ENCODE measurements around the gene AQP11. TPM values are rescaled to one million over a fixed set of nuclear protein-coding genes. Genes with fewer than 3 reads are reported as not detected.
A peak's percentile ranks its signal among the peaks of the same experiment; 100 is the strongest.
"Not testable (repeated sequence)": the region's sequence is repeated elsewhere in the genome, so short reads cannot be mapped to it uniquely, and the experiment has no call there.

AQP11 gene, protein sequence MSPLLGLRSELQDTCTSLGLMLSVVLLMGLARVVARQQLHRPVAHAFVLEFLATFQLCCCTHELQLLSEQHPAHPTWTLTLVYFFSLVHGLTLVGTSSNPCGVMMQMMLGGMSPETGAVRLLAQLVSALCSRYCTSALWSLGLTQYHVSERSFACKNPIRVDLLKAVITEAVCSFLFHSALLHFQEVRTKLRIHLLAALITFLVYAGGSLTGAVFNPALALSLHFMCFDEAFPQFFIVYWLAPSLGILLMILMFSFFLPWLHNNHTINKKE
- polyA plus RNA-seq (2013, experiment 1 of 4) = 1.9 TPM
- 1.2 TPM for polyA plus RNA-seq (2013, experiment 2 of 4)
- 1.2 TPM for polyA plus RNA-seq (2013, experiment 3 of 4)
- 1.3 TPM for polyA plus RNA-seq (2013, experiment 4 of 4)

DNA sequence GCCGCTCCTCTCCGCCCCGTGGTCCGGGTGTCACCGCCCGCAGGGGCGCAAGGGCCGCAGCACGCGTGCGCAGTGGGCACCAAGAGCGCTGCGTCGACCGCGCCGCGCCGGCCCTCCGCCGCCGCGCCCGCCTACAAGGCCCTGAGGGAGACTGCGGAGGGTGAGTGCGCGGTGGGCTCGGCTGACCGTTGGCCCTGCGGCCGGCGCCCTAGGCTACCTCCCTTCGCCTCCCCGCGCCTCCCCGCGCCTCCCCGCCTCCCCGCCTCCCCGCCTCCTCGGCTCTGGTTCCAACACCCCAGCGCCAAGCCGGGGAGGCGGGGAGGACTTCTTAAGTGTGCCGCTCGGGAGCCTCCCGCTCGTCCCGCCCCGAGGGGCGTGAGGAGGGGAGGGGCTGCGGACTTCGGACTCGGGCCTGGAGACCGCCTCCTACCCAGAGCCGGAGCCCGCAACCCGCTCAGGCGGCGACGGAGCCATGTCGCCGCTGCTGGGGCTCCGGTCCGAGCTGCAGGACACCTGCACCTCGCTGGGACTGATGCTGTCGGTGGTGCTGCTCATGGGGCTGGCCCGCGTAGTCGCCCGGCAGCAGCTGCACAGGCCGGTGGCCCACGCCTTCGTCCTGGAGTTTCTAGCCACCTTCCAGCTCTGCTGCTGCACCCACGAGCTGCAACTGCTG, at the start of gene AQP11:
AQP11 (plus strand) TSS at position 433 of the 673 bp plus-strand sequence; CDS start at position 473, 40 bp downstream.
- no peaks in the 10 kb centered on the region for H3K9me3 ChIP-seq (ENCODE audit: control insufficient read depth, low read length)
- peak within 1 kb of the TSS; percentile 58 for H3K4me3 ChIP-seq (ENCODE audit: insufficient read depth, low read depth, low read length)
- no peaks in the 10 kb centered on the region for H3K36me3 ChIP-seq (ENCODE audit: control insufficient read depth, insufficient read depth, low read length)
- no peaks in the 10 kb centered on the region for H3K4me1 ChIP-seq (ENCODE audit: control insufficient read depth, insufficient read depth, low read length)
- peak within 1 kb of the TSS; percentile 26 for H3K27ac ChIP-seq (ENCODE audit: insufficient read depth, low read depth, low read length, poor library complexity, severe bottlenecking)
- H3K27me3 ChIP-seq (ENCODE audit: control insufficient read depth, insufficient read depth, low read length, poor library complexity, severe bottlenecking) = peaks cover 18% of the 10 kb centered on the region
- 0 to 1% methylated on average over 69 to 75 of the region's 75 CpGs for WGBS, 2 experiments

DNA sequence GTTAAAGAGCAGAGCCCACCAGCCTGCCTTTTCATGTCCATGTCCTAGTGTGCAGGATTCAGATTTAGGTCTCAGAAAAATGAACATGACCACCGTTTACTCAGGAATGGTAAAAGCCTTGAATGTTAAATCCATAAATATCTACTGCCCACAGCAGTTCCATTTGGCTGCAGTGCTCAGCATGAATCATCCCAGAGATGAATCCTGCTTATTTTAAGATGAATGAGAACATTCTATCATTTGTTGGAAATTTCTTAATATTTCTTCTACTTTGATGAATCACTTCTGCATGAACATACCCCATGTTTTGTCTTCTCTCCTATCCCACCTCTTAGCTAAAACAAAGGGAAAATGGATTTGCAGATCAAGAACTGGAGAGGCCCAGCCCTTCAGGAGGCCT, 47.5 kb upstream of the AQP11 start:
- Histone ChIP-seq H3K4me1 (ENCODE audit: control insufficient read depth, insufficient read depth, low read length) (no peaks in the 10 kb centered on the region), H3K27me3 (ENCODE audit: control insufficient read depth, insufficient read depth, low read length, poor library complexity, severe bottlenecking) (no peaks in the 10 kb centered on the region), H3K36me3 (ENCODE audit: control insufficient read depth, insufficient read depth, low read length) (no peaks in the 10 kb centered on the region), H3K27ac (ENCODE audit: insufficient read depth, low read depth, low read length, poor library complexity, severe bottlenecking) (no peak overlapping the region), H3K9me3 (ENCODE audit: control insufficient read depth, low read length) (no peaks in the 10 kb centered on the region), H3K4me3 (ENCODE audit: insufficient read depth, low read depth, low read length) (no peak overlapping the region)
- 86 to 95% methylated on average over 1 of the region's 1 CpG for WGBS, 2 experiments

DNA sequence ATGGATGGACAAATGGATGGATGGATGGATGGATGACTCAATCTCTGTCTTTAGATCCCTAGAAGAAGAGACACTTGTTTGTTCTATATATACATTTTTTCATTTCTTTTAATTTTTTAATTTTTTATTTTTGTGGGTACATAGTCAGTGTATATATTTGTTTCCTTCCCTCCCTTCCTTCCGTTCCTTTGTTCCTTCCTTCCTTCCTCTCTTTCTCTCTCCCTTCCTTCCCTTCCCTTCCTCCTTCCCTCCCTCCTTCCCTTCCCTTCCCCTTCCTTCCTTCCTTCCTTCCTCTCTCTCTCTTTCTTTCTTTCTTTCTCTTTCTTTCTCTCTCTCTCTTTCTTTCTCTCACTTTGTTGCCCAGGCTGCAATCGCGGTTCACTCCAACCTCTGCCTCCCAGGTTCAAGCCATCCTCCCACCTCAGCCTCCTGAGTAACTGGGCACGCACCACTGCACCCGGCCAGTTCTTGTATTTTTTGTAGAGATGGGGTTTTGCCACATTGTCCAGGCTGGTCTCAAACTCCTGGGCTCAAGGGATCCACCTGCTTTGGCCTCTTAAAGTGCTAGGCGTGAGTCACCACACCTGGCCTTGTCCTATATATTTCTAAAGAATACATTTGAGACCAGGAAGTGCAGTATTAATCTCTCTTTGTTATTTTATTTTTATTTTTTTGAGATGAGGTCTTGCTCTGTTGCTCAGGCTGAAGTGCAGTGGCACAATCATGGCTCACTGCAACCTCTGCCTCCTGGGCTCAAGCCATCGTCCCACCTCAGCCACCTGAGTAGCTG, 42.5 kb upstream of the AQP11 start:
- no peak overlapping the region for H3K4me3 ChIP-seq (ENCODE audit: insufficient read depth, low read depth, low read length)
- no peaks in the 10 kb centered on the region for H3K36me3 ChIP-seq (ENCODE audit: control insufficient read depth, insufficient read depth, low read length)
- 78 to 82% methylated on average over 7 of the region's 7 CpGs for WGBS, 2 experiments
- no peaks in the 10 kb centered on the region for H3K9me3 ChIP-seq (ENCODE audit: control insufficient read depth, low read length)
- peaks cover 8% of the 10 kb centered on the region for H3K4me1 ChIP-seq (ENCODE audit: control insufficient read depth, insufficient read depth, low read length)
- H3K27me3 ChIP-seq (ENCODE audit: control insufficient read depth, insufficient read depth, low read length, poor library complexity, severe bottlenecking) = no peaks in the 10 kb centered on the region
- no peak overlapping the region for H3K27ac ChIP-seq (ENCODE audit: insufficient read depth, low read depth, low read length, poor library complexity, severe bottlenecking)

DNA sequence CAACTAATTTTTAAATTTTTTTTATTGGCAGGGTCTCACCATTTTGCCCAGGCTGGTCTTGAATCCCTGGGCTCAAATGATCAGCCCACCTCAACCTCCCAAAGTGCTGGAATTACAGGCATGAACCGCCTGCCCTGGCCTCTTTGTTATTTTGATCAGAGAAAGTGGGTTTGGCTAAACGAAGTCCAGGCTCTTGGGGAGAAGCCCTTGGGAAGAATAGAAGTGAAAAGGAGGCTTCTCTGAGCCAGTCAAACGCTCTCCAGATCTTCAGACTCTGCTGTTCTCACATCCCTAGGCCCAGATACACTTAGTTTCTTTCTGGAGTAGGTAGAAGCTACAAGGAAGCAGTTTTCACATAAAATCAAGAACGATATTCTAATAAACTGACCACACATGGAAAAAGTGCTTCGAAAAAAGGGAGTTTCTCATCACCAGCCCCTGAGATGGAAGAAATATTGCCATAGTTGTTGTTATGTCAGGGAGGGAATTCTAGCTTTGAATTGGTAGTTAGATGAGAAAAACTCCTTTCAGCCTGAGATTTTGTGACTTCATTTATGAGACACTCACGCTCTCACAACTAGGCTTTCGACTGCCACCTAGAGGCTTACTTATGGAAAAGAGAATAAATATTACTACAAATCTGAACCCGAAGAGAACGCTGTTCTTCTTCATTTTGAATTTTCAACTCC, 41.7 kb upstream of the AQP11 start:
- H3K27ac ChIP-seq (ENCODE audit: insufficient read depth, low read depth, low read length, poor library complexity, severe bottlenecking) = peak overlapping the region; percentile 30
- no peak overlapping the region for H3K4me3 ChIP-seq (ENCODE audit: insufficient read depth, low read depth, low read length)
- peaks cover 8% of the 10 kb centered on the region for H3K4me1 ChIP-seq (ENCODE audit: control insufficient read depth, insufficient read depth, low read length)
- WGBS, 2 experiments = 13 to 14% methylated on average over 9 of the region's 9 CpGs
- H3K27me3 ChIP-seq (ENCODE audit: control insufficient read depth, insufficient read depth, low read length, poor library complexity, severe bottlenecking) = no peaks in the 10 kb centered on the region
- no peaks in the 10 kb centered on the region for H3K9me3 ChIP-seq (ENCODE audit: control insufficient read depth, low read length)
- H3K36me3 ChIP-seq (ENCODE audit: control insufficient read depth, insufficient read depth, low read length) = no peaks in the 10 kb centered on the region

DNA sequence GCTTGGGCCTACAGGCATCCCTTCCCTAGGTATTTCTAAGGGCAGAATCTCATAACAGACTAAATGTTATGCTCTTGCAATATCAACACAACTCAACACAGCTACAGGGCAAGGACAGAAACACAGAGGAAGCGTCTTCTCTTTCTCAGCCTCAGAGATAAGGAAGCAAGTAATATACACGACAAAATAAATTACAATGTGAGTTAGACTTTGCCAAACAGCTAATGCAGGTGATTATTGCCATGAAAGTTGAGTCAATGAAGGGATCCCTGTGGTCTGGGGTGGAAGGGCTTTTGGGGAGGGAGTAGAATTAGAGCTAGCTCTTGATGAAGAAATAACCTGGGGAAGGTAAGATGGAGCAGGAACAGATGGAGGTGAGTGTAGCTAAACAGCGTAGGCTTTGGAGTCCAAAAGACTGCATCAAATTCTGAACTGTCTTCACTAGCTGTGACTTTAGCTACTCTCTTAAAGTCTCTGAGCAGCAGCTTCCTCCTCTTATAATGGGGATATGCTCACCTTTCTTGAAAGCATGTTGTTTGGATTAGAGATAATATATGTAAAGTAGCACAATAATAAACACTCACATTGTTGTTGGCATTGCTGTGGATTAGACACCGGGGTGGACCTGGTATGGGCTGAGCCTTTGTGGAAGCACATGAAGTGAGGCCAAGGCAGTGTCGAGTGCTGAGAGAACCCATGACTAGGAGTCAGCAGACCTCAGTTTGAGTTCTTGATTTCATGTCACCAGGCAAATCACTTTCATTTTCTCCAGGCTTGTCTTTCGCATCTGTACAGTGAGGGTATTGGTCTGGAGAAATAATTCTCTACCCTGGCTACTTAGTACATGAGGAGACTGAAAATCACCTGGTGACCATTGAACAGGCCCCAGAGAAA, 41.0 kb upstream of the AQP11 start:
- H3K9me3 ChIP-seq (ENCODE audit: control insufficient read depth, low read length) = no peaks in the 10 kb centered on the region
- no peak overlapping the region for H3K4me3 ChIP-seq (ENCODE audit: insufficient read depth, low read depth, low read length)
- H3K27ac ChIP-seq (ENCODE audit: insufficient read depth, low read depth, low read length, poor library complexity, severe bottlenecking) = no peak overlapping the region
- no peaks in the 10 kb centered on the region for H3K27me3 ChIP-seq (ENCODE audit: control insufficient read depth, insufficient read depth, low read length, poor library complexity, severe bottlenecking)
- H3K4me1 ChIP-seq (ENCODE audit: control insufficient read depth, insufficient read depth, low read length) = peaks cover 8% of the 10 kb centered on the region
- WGBS, 2 experiments = 86 to 91% methylated on average over 6 of the region's 6 CpGs
- no peaks in the 10 kb centered on the region for H3K36me3 ChIP-seq (ENCODE audit: control insufficient read depth, insufficient read depth, low read length)

DNA sequence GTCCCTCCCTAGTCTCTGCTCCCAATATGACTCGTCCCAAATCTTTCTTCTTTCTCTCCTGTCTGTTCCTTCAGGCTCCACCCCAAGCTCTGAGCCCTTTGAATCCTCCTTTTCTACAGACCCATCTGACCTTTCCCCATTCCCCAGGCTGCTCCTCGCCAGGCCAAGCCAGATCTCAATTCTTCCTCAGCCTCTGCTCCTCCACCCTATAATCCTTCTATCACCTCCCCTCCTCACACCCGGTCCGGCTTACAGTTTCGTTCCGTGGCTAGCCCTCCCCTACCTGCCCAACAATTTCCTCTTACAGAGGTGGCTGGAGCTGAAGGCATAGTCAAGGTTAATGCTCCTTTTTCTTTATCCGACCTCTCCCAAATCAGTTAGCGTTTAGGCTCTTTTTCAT, 38.3 kb upstream of the AQP11 start:
- not testable (repeated sequence) for H3K36me3 ChIP-seq (ENCODE audit: control insufficient read depth, insufficient read depth, low read length); H3K27me3 ChIP-seq (ENCODE audit: control insufficient read depth, insufficient read depth, low read length, poor library complexity, severe bottlenecking); H3K4me3 ChIP-seq (ENCODE audit: insufficient read depth, low read depth, low read length); H3K4me1 ChIP-seq (ENCODE audit: control insufficient read depth, insufficient read depth, low read length); H3K9me3 ChIP-seq (ENCODE audit: control insufficient read depth, low read length); H3K27ac ChIP-seq (ENCODE audit: insufficient read depth, low read depth, low read length, poor library complexity, severe bottlenecking)
- WGBS, 2 experiments = 93 to 94% methylated on average over 8 of the region's 8 CpGs

DNA sequence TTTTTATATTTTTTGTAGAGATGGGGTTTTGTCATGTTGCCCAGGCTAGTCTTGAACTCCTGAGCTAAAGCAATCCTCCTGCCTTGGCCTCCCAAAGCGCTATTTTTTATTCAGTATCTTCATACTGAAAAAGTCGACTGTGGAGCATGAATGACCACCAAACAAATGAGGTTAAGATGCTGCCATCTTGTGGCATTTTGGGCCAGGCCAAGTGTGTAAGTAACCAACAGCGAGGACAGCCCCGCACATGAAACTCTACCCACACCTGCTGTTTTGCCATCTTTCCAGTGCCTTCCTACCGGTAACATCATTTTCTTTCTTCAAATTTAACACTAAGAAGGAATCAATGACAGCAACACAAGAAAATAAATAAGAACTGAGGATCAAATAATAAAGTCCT, 32.2 kb upstream of the AQP11 start:
- no peak overlapping the region for H3K27ac ChIP-seq (ENCODE audit: insufficient read depth, low read depth, low read length, poor library complexity, severe bottlenecking)
- WGBS, 2 experiments = 66 to 75% methylated on average over 5 of the region's 5 CpGs
- no peak overlapping the region for H3K4me3 ChIP-seq (ENCODE audit: insufficient read depth, low read depth, low read length)
- no peaks in the 10 kb centered on the region for H3K36me3 ChIP-seq (ENCODE audit: control insufficient read depth, insufficient read depth, low read length)
- no peaks in the 10 kb centered on the region for H3K27me3 ChIP-seq (ENCODE audit: control insufficient read depth, insufficient read depth, low read length, poor library complexity, severe bottlenecking)
- no peaks in the 10 kb centered on the region for H3K9me3 ChIP-seq (ENCODE audit: control insufficient read depth, low read length)
- no peaks in the 10 kb centered on the region for H3K4me1 ChIP-seq (ENCODE audit: control insufficient read depth, insufficient read depth, low read length)

DNA sequence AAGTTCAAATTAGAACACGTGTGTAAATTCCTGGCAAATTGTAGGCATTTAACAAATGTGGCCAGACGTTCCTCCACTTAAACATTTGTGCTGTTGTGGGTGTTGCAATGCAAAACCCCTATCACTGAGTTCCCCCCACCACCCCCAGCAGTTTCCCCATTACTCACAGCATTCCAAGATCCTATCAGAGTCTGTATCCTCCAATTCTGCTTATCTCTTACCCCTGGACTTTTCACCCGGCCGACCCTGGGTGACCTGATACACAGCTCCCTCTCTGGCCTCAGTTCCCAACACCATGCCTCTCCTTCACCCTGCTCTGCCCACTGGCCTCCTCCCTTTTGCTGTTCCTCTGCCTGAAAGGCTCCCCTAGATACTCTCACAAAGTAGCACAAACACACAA, 31.4 kb upstream of the AQP11 start:
- 86 to 90% methylated on average over 4 of the region's 4 CpGs for whole genome bisulfite sequencing, 2 experiments
- H3K36me3 ChIP-seq (ENCODE audit: control insufficient read depth, insufficient read depth, low read length) = no peaks in the 10 kb centered on the region
- no peaks in the 10 kb centered on the region for H3K27me3 ChIP-seq (ENCODE audit: control insufficient read depth, insufficient read depth, low read length, poor library complexity, severe bottlenecking)
- no peaks in the 10 kb centered on the region for H3K4me1 ChIP-seq (ENCODE audit: control insufficient read depth, insufficient read depth, low read length)
- no peak overlapping the region for H3K4me3 ChIP-seq (ENCODE audit: insufficient read depth, low read depth, low read length)
- no peak overlapping the region for H3K27ac ChIP-seq (ENCODE audit: insufficient read depth, low read depth, low read length, poor library complexity, severe bottlenecking)
- no peaks in the 10 kb centered on the region for H3K9me3 ChIP-seq (ENCODE audit: control insufficient read depth, low read length)

DNA sequence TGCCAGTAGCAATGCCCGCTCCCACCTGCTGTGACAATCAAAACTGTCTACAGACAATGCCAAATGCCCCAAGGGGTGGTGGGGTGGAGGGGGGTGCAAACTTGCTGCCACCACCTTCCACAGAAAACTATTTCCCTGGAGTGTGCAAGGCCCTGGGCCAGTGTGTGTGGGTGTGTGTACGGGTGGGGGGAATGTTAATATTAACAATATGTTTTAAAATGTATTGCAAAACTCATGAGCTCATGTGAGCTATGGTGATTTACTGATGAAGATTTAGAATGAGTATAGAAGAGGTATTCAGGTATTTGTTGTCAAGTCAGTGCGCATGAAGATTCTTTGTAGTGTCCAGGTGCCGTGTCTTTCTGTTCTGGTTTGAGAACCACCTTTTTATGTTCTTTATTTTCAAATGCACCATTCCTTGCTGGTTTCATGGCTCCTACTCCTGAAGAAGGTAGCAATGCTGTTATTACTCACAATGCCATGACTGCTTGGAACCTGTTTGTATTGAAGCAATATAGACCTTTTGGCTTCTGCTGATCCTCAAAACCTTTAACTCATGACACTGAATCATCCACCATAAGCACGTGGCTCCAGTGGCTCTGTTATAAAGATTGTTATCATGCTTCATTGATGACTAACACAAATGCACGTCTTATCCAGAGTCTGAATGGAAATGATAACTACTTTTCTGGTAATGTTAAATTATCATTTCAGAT, 29.9 kb upstream of the AQP11 start:
- Histone ChIP-seq H3K4me3 (ENCODE audit: insufficient read depth, low read depth, low read length) (no peak overlapping the region), H3K9me3 (ENCODE audit: control insufficient read depth, low read length) (no peaks in the 10 kb centered on the region), H3K27ac (ENCODE audit: insufficient read depth, low read depth, low read length, poor library complexity, severe bottlenecking) (no peak overlapping the region), H3K36me3 (ENCODE audit: control insufficient read depth, insufficient read depth, low read length) (no peaks in the 10 kb centered on the region), H3K4me1 (ENCODE audit: control insufficient read depth, insufficient read depth, low read length) (no peaks in the 10 kb centered on the region), H3K27me3 (ENCODE audit: control insufficient read depth, insufficient read depth, low read length, poor library complexity, severe bottlenecking) (no peaks in the 10 kb centered on the region)
- 91 to 98% methylated on average over 6 of the region's 6 CpGs for WGBS, 2 experiments

All from ectodermal cell (in vitro differentiated cells).